Naive B cell (primary cell): ENCODE results near the gene F8. TPM values are rescaled to one million over a fixed set of nuclear protein-coding genes. Genes with fewer than 3 reads are reported as not detected.

Source experiments
- polyA plus RNA-seq, 6 donors: library from polyadenylated mRNA; unstranded; fragments of 300-500 nt; fragmentation: Illumina TruSeq; gene quantifications; one replicate each; pipeline ENCODE4 v1.2.3, GENCODE V29; 2021; ENCODE audit warnings: low read depth in 6 of 6

The F8 gene
- polyA plus RNA-seq, 6 donors from 2014 or later, result 0.24 to 2.3 (median 1.4) TPM; not detected in 1

Other genes with a start within 250 kb of the F8 start
- gene MPP1, start 217.2 kb downstream of the F8 start, polyA plus RNA-seq, result 10 to 100 TPM in 4 of 6 donors, 1 to 10 TPM in 2; 4.6 to 15.6 (median 11.2) TPM
- gene SMIM9, start 188.1 kb downstream of the F8 start, polyA plus RNA-seq, result not detected
- 10 to 100 TPM; 12.7 to 61.5 (median 41.4) TPM for gene F8A1, start 136.4 kb downstream of the F8 start, polyA plus RNA-seq
- gene FUNDC2, start 4.1 kb upstream of the F8 start, polyA plus RNA-seq, result 100 to 1,000 TPM; 153 to 203 (median 175) TPM
- 10 to 100 TPM; 18.2 to 23.6 (median 21.5) TPM for gene CMC4, start 48.4 kb upstream of the F8 start, polyA plus RNA-seq
- 10 to 100 TPM; 23.2 to 37.5 (median 30.0) TPM for gene MTCP1, start 48.4 kb upstream of the F8 start, polyA plus RNA-seq
- 10 to 100 TPM; 16.3 to 26.8 (median 24.7) TPM for gene BRCC3, start 48.8 kb upstream of the F8 start, polyA plus RNA-seq
- gene VBP1, start 193.7 kb upstream of the F8 start, polyA plus RNA-seq, result 10 to 100 TPM; 67.8 to 84.4 (median 73.8) TPM
- gene RAB39B, start 241.8 kb upstream of the F8 start, polyA plus RNA-seq, result 1 to 10 TPM; 1.9 to 6.4 (median 5.3) TPM